ENCODE measurements around the gene PRCC. TPM values are rescaled to one million over a fixed set of nuclear protein-coding genes. Genes with fewer than 3 reads are reported as not detected.

PRCC gene
- total RNA-seq: 41.3 TPM
- long read RNA-seq, transcript PRCC-201 (7 exons, 2,105 nt): major isoform, 31 of 49 reads
- long read RNA-seq, partial matches to known transcripts: 10 of 49 reads
- long read RNA-seq, other reads (novel, unspliced or antisense): 7 of 49 reads

GRCh38 chr1:156767101-156767878 is at the start of gene PRCC:
TSS of gene PRCC (plus strand) at chr1:156767535. CDS start at chr1:156767772, 237 bp downstream.
- intact Hi-C loops (cut with micrococcal nuclease): loop anchor here (5.0 kb wide), 1 partner anchor 40 kb away; the partner anchor contains the start of genes ISG20L2 and METTL25B
- ATAC-seq (peak; percentile 97), DNase-seq (peak; percentile 96)

- no peak for DNase-seq
- intact Hi-C loops (cut with micrococcal nuclease): no loop called here
- ATAC-seq: no peak
Observed at GRCh38 chr1:156721131-156721530, 46.2 kb upstream of the PRCC start.

GRCh38 chr1:156721535-156721934 is 45.8 kb upstream of the PRCC start:
- intact Hi-C loops (cut with micrococcal nuclease): no loop called here
- no peak for ATAC-seq
- DNase-seq: no peak

- ATAC-seq (peak; percentile 73), DNase-seq (peak; percentile 94)
- intact Hi-C loops (cut with micrococcal nuclease): loop anchor here (1.0 to 5.0 kb wide), 2 partner anchors 36 to 42 kb away; partner anchors contain the start of gene PRCC
Observed at GRCh38 chr1:156725683-156726280, 41.6 kb upstream of the PRCC start.

GRCh38 chr1:156726549-156727226 is 40.6 kb upstream of the PRCC start:
- no peak for ATAC-seq
- no peak for DNase-seq
- intact Hi-C loops (cut with micrococcal nuclease): loop anchor here (5.0 kb wide), 1 partner anchor 41 kb away; the partner anchor contains the start of gene PRCC

GRCh38 chr1:156727492-156727891 is 39.8 kb upstream of the PRCC start:
- DNase-seq (no peak), ATAC-seq (no peak)
- intact Hi-C loops (cut with micrococcal nuclease): loop anchor here (5.0 kb wide), 1 partner anchor 40 kb away; the partner anchor contains the start of gene PRCC

- peak; percentile 88 for DNase-seq
- intact Hi-C loops (cut with micrococcal nuclease): loop anchor here (5.0 kb wide), 1 partner anchor 39 kb away; the partner anchor contains the start of gene PRCC
- peak; percentile 79 for ATAC-seq
Observed at GRCh38 chr1:156727926-156728598, 39.3 kb upstream of the PRCC start, which contains the start of gene METTL25B. TSS of gene METTL25B (plus strand) at chr1:156728469. CDS start at chr1:156729105, 636 bp downstream.

- DNase-seq: peak; percentile 98
- intact Hi-C loops (cut with micrococcal nuclease): loop anchor here (5.0 kb wide), 1 partner anchor 38 kb away; the partner anchor contains the start of gene PRCC
- peak; percentile 93 for ATAC-seq
Observed at GRCh38 chr1:156728599-156729462, 38.5 kb upstream of the PRCC start, which contains the start of gene ISG20L2. TSS of gene ISG20L2 (minus strand) at chr1:156728766. CDS start at chr1:156727652, 1,114 bp downstream.

GRCh38 chr1:156733989-156734584 is 33.2 kb upstream of the PRCC start:
- no peak for ATAC-seq
- DNase-seq: no peak
- intact Hi-C loops (cut with micrococcal nuclease): no loop called here

GRCh38 chr1:156738407-156738806 is 28.9 kb upstream of the PRCC start:
- DNase-seq: no peak
- ATAC-seq: no peak
- intact Hi-C loops (cut with micrococcal nuclease): no loop called here

GRCh38 chr1:156738916-156739315 is 28.4 kb upstream of the PRCC start:
- intact Hi-C loops (cut with micrococcal nuclease): no loop called here
- DNase-seq (no peak), ATAC-seq (no peak)

GRCh38 chr1:156740237-156740740 is 27.0 kb upstream of the PRCC start:
- intact Hi-C loops (cut with micrococcal nuclease): no loop called here
- no peak for DNase-seq
- peak; percentile 2 for ATAC-seq

- DNase-seq (peak; percentile 97), ATAC-seq (peak; percentile 92)
- intact Hi-C loops (cut with micrococcal nuclease): no loop called here
Observed at GRCh38 chr1:156740741-156741480, 26.4 kb upstream of the PRCC start, which contains the start of gene MRPL24. TSS of gene MRPL24 (minus strand) at chr1:156741088. CDS start at chr1:156738704, 2,384 bp downstream.

GRCh38 chr1:156741481-156741983 is 25.8 kb upstream of the PRCC start:
- intact Hi-C loops (cut with micrococcal nuclease): no loop called here
- no peak for DNase-seq
- peak; percentile 1 for ATAC-seq

GRCh38 chr1:156742017-156742416 is 25.3 kb upstream of the PRCC start:
- DNase-seq: no peak
- no peak for ATAC-seq
- intact Hi-C loops (cut with micrococcal nuclease): no loop called here

- DNase-seq: no peak
- no peak for ATAC-seq
- intact Hi-C loops (cut with micrococcal nuclease): no loop called here
Observed at GRCh38 chr1:156742801-156743200, 24.5 kb upstream of the PRCC start.
